GM12878 (cell line): Measurements from ENCODE around the gene CNNM3. TPM values are rescaled to one million over a fixed set of nuclear protein-coding genes. Genes with fewer than 3 reads are reported as not detected.

ENCODE experiments used
- ATAC-seq: fragments of 200-7000 bp; cut with Tn5 transposase; 3 replicates; pipeline ENCODE4 v1.9.1; 2020; ENCODE audit warnings: mild to moderate bottlenecking, moderate library complexity
- BruUV-seq: library from RNA; stranded (reverse); fragments of 400-500 nt; replicated peaks from 2 replicates; lab custom pipeline; 2021; lab: Mats Ljungman, UMichigan
- CTCF ChIA-PET: fragments of 300-600 bp; sonication (Branson Sonifier 250); formaldehyde crosslinking; extraction: SDS; loops from one replicate; lab custom pipeline; 2021; ENCODE audit warnings: inconsistent platforms; lab: Yijun Ruan, JAX
- POLR2A ChIA-PET: fragments of 350-600 bp; formaldehyde crosslinking; extraction: SDS; loops from one replicate; lab custom pipeline; 2021; ENCODE audit warnings: inconsistent platforms; lab: Charles Lee
- RAD21 ChIA-PET: fragments of 300-600 bp; sonication (Branson Sonifier 250); formaldehyde crosslinking; loops from one replicate; lab custom pipeline; 2023; ENCODE audit warnings: antibody characterized with exemption; ENCODE audit not compliant: unreplicated experiment; lab: Charles Lee
- SMC1A ChIA-PET: fragments of 300-600 bp; sonication (Branson Sonifier 250); formaldehyde crosslinking; loops from one replicate; lab custom pipeline; 2023; ENCODE audit not compliant: unreplicated experiment, uncharacterized antibody; lab: Charles Lee
- DNase-seq: peaks from one replicate; pipeline ENCODE4 v3.0.0-alpha.2; 2011; ENCODE audit warnings: low read depth, low spot score
- FAIRE-seq: peaks from 3 replicates; lab custom pipeline; 2011; peaks lifted over from hg19 to GRCh38; lab: Jason Lieb, UNC
- H2AFZ ChIP-seq: 2 replicates; pipeline ENCODE4 v1.6.0; 2011; ENCODE audit warnings: low read depth, low read length, control low read depth; ENCODE audit not compliant: control insufficient read depth
- H3K27ac ChIP-seq: 2 replicates; pipeline ENCODE4 v1.5.1; 2011; ENCODE audit warnings: control low read depth; ENCODE audit not compliant: control insufficient read depth, insufficient read depth
- H3K27me3 ChIP-seq, 2 experiments: replicated peaks in 1 of 2; 2 replicates each; pipeline versions ENCODE4 v1.6.0 to v1.6.1; 2011; ENCODE audit warnings: low read length in 1 of 2; ENCODE audit not compliant: control insufficient read depth in 2 of 2, insufficient read depth in 2 of 2
- H3K36me3 ChIP-seq, 2 experiments: 2 replicates each; pipeline ENCODE4 v1.5.1; 2011; ENCODE audit warnings: low read length in 1 of 2; ENCODE audit not compliant: control insufficient read depth in 2 of 2, insufficient read depth in 2 of 2
- H3K4me1 ChIP-seq: 2 replicates; pipeline ENCODE4 v1.6.1; 2011; ENCODE audit warnings: mild to moderate bottlenecking, low read length, moderate library complexity, mixed read lengths; ENCODE audit not compliant: control insufficient read depth, insufficient read depth
- H3K4me2 ChIP-seq: 2 replicates; pipeline ENCODE4 v1.6.0; 2011; ENCODE audit warnings: control low read depth; ENCODE audit not compliant: control insufficient read depth, insufficient read depth
- H3K4me3 ChIP-seq: fragments of 200-600 bp; sonication (generic); 2 replicates; pipeline ENCODE4 v1.5.1; 2016
- H3K79me2 ChIP-seq: 2 replicates; pipeline ENCODE4 v1.6.0; 2011; ENCODE audit warnings: low read length; ENCODE audit not compliant: control insufficient read depth, insufficient read depth
- H3K9ac ChIP-seq: 2 replicates; pipeline ENCODE4 v1.8.0; 2011; ENCODE audit warnings: low read length, control low read depth, mixed read lengths; ENCODE audit not compliant: control insufficient read depth, insufficient read depth
- H3K9me3 ChIP-seq: replicated peaks from 3 replicates; pipeline ENCODE4 v1.5.1; 2011; ENCODE audit warnings: mild to moderate bottlenecking, low read length; ENCODE audit not compliant: control insufficient read depth, insufficient read depth
- H4K20me1 ChIP-seq: 2 replicates; pipeline ENCODE4 v1.6.0; 2011; ENCODE audit not compliant: control insufficient read depth, insufficient read depth
- BHLHE40 ChIP-seq, 2 experiments: fragments of 450-650 bp in 1 of 2; IDR thresholded peaks; 2 replicates each; pipeline ENCODE4 v1.6.1; 2011 to 2017; ENCODE audit warnings: low read depth in 2 of 2, borderline replicate concordance in 1 of 2, improper control_type of control experiment in 1 of 2, low read length in 1 of 2, mild to moderate bottlenecking in 1 of 2
- CEBPB ChIP-seq, 2 experiments: fragments of 150-350 bp in 1 of 2; IDR thresholded peaks; 2 replicates each; pipeline ENCODE4 v1.6.1; 2012 to 2014; ENCODE audit warnings: low read depth in 2 of 2, low read length in 2 of 2, borderline replicate concordance in 1 of 2, inconsistent platforms in 1 of 2
- CTCF ChIP-seq, 3 experiments: IDR thresholded peaks in 2 of 3; conservative IDR thresholded peaks in 1 of 3; 2 replicates each; pipeline ENCODE4 v1.5.1; 2011; ENCODE audit warnings: low read depth in 3 of 3, low read length in 3 of 3, mild to moderate bottlenecking in 3 of 3, control low read depth in 2 of 3, moderate library complexity in 2 of 3, inconsistent platforms in 1 of 3, mixed read lengths in 1 of 3; ENCODE audit not compliant: control insufficient read depth in 2 of 3, insufficient read depth in 1 of 3; ENCODE audit errors: extremely low read depth in 1 of 3
- DPF2 ChIP-seq: fragments of 450-650 bp; IDR thresholded peaks from 2 replicates; pipeline ENCODE4 v1.6.1; 2017; ENCODE audit warnings: mild to moderate bottlenecking
- HDGF ChIP-seq: fragments of 450-650 bp; IDR thresholded peaks from 2 replicates; pipeline ENCODE4 v1.6.1; 2016; ENCODE audit warnings: antibody characterized with exemption
- JUNB ChIP-seq: IDR thresholded peaks from 2 replicates; pipeline ENCODE4 v1.6.1; 2016; ENCODE audit warnings: antibody characterized with exemption, mild to moderate bottlenecking
- MYC ChIP-seq: IDR thresholded peaks from 2 replicates; pipeline ENCODE4 v1.6.1; 2011; ENCODE audit warnings: mild to moderate bottlenecking, low read length, moderate library complexity, inconsistent platforms; ENCODE audit not compliant: insufficient read depth, insufficient replicate concordance, insufficient read length, severe bottlenecking
- NFYB ChIP-seq: IDR thresholded peaks from 2 replicates; pipeline ENCODE4 v1.6.1; 2011; ENCODE audit warnings: low read depth, mild to moderate bottlenecking, low read length, improper control_type of control experiment, moderate library complexity; ENCODE audit not compliant: insufficient read depth
- NR2C2 ChIP-seq: IDR thresholded peaks from 2 replicates; pipeline ENCODE4 v1.6.1; 2011; ENCODE audit warnings: borderline replicate concordance, low read depth; ENCODE audit not compliant: control insufficient read depth, insufficient read length
- PKNOX1 ChIP-seq: fragments of 450-650 bp; IDR thresholded peaks from 2 replicates; pipeline ENCODE4 v1.6.1; 2016; ENCODE audit warnings: mild to moderate bottlenecking
- POU2F2 ChIP-seq: IDR thresholded peaks from 3 replicates; pipeline ENCODE4 v1.6.1; 2011; ENCODE audit warnings: low read depth, mild to moderate bottlenecking, low read length, borderline replicate concordance
- RUNX3 ChIP-seq: IDR thresholded peaks from 2 replicates; pipeline ENCODE4 v1.6.1; 2012; ENCODE audit warnings: low read length, inconsistent platforms
- SIX5 ChIP-seq: IDR thresholded peaks from 2 replicates; pipeline ENCODE4 v1.6.1; 2011; ENCODE audit warnings: mild to moderate bottlenecking, low read depth, low read length, moderate library complexity; ENCODE audit not compliant: severe bottlenecking
- SMC3 ChIP-seq: IDR thresholded peaks from 2 replicates; pipeline ENCODE4 v1.6.1; 2011; ENCODE audit warnings: low read length, improper control_type of control experiment, borderline replicate concordance
- SREBF2 ChIP-seq: IDR thresholded peaks from 2 replicates; pipeline ENCODE4 v1.6.1; 2012; ENCODE audit warnings: mild to moderate bottlenecking, low read length
- TAF1 ChIP-seq: IDR thresholded peaks from 2 replicates; pipeline ENCODE4 v1.6.1; 2011; ENCODE audit warnings: mild to moderate bottlenecking, low read depth, low read length, borderline replicate concordance
- TCF12 ChIP-seq: IDR thresholded peaks from 2 replicates; pipeline ENCODE4 v1.6.1; 2011; ENCODE audit warnings: low read depth, mild to moderate bottlenecking, low read length
- WRNIP1 ChIP-seq: IDR thresholded peaks from 2 replicates; pipeline ENCODE4 v1.6.1; 2011; ENCODE audit warnings: low read depth, low read length, improper control_type of control experiment, borderline replicate concordance
- WGBS: methylation state at CpG from one replicate; pipeline ENCODE4 v1.1.6; 2016; ENCODE audit warnings: low lambda C conversion rate; ENCODE audit not compliant: insufficient replicate concordance, insufficient coverage; ENCODE audit errors: missing lambda C conversion rate; 5-methylcytosine and 5-hydroxymethylcytosine counted together
- in situ Hi-C: fragments of 300-500 bp; cut with MboI; formaldehyde crosslinking; loops from 9 replicates; pipeline ENCODE4 v1.14.3; 2018; ENCODE audit warnings: mixed read lengths
- intact Hi-C: fragments of 100-400 bp; cut with micrococcal nuclease; formaldehyde crosslinking; loops from one replicate; pipeline ENCODE4 v1.14.2; 2022; ENCODE audit not compliant: unreplicated experiment
- polyA plus RNA-seq, 11 experiments: library from polyadenylated mRNA; depleted of rRNA in 4 of 11; unstranded in 6 of 11; stranded (reverse) in 5 of 11; fragments of >200 nt; fragmentation: Nextera tagmentation in 4 of 11; fragmentation: Illumina TruSeq in 1 of 11; extraction: Ambion mirVana in 4 of 11; extraction: Trizol in 1 of 11; gene quantifications; 1 replicate in 1 of 11; 2 replicates in 10 of 11; pipeline versions ENCODE4 v1.2.1 to v1.2.3, GENCODE V29; 2011 to 2016; ENCODE audit warnings: inconsistent platforms in 2 of 11, missing spikeins in 2 of 11, low read depth in 1 of 11
- total RNA-seq, 4 experiments: library from RNA; depleted of rRNA in 3 of 4; stranded (reverse); fragments of >200 nt in 3 of 4; fragmentation: Illumina TruSeq in 1 of 4; extraction: Trizol in 1 of 4; gene quantifications; 2 replicates each; pipeline versions ENCODE4 v1.2.1 to v1.2.3, GENCODE V29; 2013 to 2021

CNNM3 gene
- total and polyA plus RNA-seq, 10 of the 15 experiments (the other 5 are each of a cell fraction or from before 2014, with no cell fraction given): 0.72 to 14.3 (median 4.0) TPM

DNA sequence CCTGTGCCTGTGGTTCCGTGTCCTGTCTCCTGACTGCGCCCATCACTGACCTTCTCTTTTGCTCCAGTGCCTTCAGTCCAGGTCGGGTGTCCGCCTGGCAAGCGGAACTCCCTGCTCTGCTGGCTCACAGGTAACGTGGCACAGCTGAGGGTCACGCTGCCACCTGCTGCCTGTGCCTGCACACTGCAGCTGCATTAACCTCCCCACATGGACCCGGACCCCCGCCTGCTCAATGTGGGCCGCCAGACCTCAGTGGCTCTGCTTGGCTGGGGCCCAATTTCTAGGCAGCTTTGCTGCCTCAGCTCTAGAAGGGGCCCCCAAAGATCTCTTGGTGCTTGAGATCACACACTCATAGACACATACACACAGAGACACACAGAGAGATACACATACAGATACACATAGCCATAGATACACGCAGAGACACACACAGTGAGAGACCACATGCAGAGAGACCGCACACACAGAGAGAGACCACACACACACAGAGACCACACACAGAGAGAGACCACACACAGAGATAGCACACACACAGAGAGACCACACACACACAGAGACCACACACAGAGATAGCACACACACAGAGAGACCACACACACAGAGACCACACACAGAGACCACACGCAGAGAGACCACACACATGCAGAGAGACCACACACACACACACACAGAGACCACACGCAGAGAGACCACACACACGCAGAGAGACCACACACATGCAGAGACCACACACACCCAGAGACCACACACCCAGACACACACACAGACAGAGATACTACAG lies 14.9 kb upstream of the CNNM3 start:
- H3K4me2 ChIP-seq: peak overlapping the region; percentile 20; the same call in 1 of the 2 replicates
- H3K79me2 ChIP-seq: no peaks in the 10 kb centered on the region
- H3K27ac ChIP-seq: no peak overlapping the region
- in situ Hi-C loops: no loop called here
- no peak overlapping the region for H3K4me3 ChIP-seq
- no peaks in the 10 kb centered on the region for H4K20me1 ChIP-seq
- H3K4me1 ChIP-seq: peaks cover 18% of the 10 kb centered on the region
- SMC1A ChIA-PET: interaction anchor here (0.8 to 2.4 kb wide), 7 partner anchors 9 to 41 kb away, joined by 3 to 16 read pairs (median 4); partner anchors contain the start of gene CNNM4
- ATAC-seq: peak; percentile 98
- WGBS: 31% methylated on average over 15 of the region's 15 CpGs
- no TSS peak for BruUV-seq
- POLR2A ChIA-PET: no interaction called here
- RAD21 ChIA-PET: interaction anchor here (0.8 to 2.1 kb wide), 9 partner anchors 16 to 535 kb away, joined by 3 to 15 read pairs (median 3); partner anchors contain the start of gene CNNM4
- DNase-seq: no peak
- no peaks in the 10 kb centered on the region for H3K9me3 ChIP-seq
- H3K9ac ChIP-seq: no peak overlapping the region
- peaks cover 20 to 23% of the 10 kb centered on the region in 2 experiments for H3K36me3 ChIP-seq
- intact Hi-C loops: loop anchor here (2.0 to 5.0 kb wide), 2 partner anchors 36 to 164 kb away; partner anchors contain the start of gene KANSL3
- no peaks in the 10 kb centered on the region for H3K27me3 ChIP-seq
- peak overlapping the region; percentile 72 for H2AFZ ChIP-seq
- FAIRE-seq: peak; percentile 99
- CTCF ChIA-PET: interaction anchor here (0.7 to 2.1 kb wide), 14 partner anchors 9 to 199 kb away, joined by 3 to 42 read pairs (median 3); partner anchors contain the start of gene CNNM4
- TF ChIP-seq CEBPB (IDR thresholded peaks at IDR 0.05; ENCODE audit: borderline replicate concordance in 1 of 2, low read depth in 2 of 2, low read length in 2 of 2): no peak
- TF ChIP-seq RUNX3: peak; percentile 24; the same call in 1 of the 2 replicates
- no peak for TF ChIP-seq SIX5
- TF ChIP-seq TCF12: 0 out of 2 replicates have a peak, but pooled peaks have one; percentile 35
- TF ChIP-seq HDGF: 0 out of 2 replicates have a peak, but pooled peaks have one; percentile 76
- no peak for TF ChIP-seq JUNB
- TF ChIP-seq SMC3: peak; percentile 90
- TF ChIP-seq SREBF2: no peak
- 0 out of 3 replicates have a peak, but pooled peaks have one; percentile 41 for TF ChIP-seq POU2F2
- TF ChIP-seq NFYB: no peak
- peak; percentile 90 to 93 (median 91) for TF ChIP-seq CTCF (IDR thresholded peaks at IDR 0.05 in 2 of 3, conservative IDR thresholded peaks at IDR 0.05 in 1 of 3; ENCODE audit: control insufficient read depth in 2 of 3, extremely low read depth in 1 of 3, insufficient read depth in 1 of 3, low read depth in 3 of 3, low read length in 3 of 3)
- TF ChIP-seq WRNIP1: no peak
- TF ChIP-seq TAF1: no peak
- no peak for TF ChIP-seq DPF2
- TF ChIP-seq BHLHE40 (IDR thresholded peaks at IDR 0.05; ENCODE audit: borderline replicate concordance in 1 of 2, low read depth in 2 of 2, low read length in 1 of 2): peak; percentile 33 to 58; a peak in 3 of 4 replicates
- TF ChIP-seq PKNOX1: no peak
- TF ChIP-seq NR2C2: no peak
- no peak for TF ChIP-seq MYC
